Measurements from ENCODE around the gene H3-3A. TPM values are rescaled to one million over a fixed set of nuclear protein-coding genes. Genes with fewer than 3 reads are reported as not detected.

Gene H3-3A
- polyA plus RNA-seq, 3 donors, result 961 to 1,826 (median 1,812) TPM

- WGBS (ENCODE audit: insufficient coverage), result 0% methylated on average over 1 of the region's 6 CpGs
- Mint-ChIP-seq H3K4me3 (peak overlapping the region in 1 of 2 donors; percentile 11), H3K27ac (peak overlapping the region; percentile 95 to 98 (median 97)), H3K9me3 (peaks cover 0 to 7% (median 0%) of the 10 kb centered on the region in 7 donors), H3K27me3 (ENCODE audit: low read depth in 3 of 3) (peaks cover 0 to 4% (median 3%) of the 10 kb centered on the region in 3 donors), H3K4me1 (peaks cover 64% of the 10 kb centered on the region), H3K36me3 (peaks cover 1 to 4% of the 10 kb centered on the region in 2 donors)
- H3K9me3 ChIP-seq (replicated peaks in 1 of 2; ENCODE audit: control insufficient read depth in 1 of 2, insufficient read depth in 1 of 2, low read length in 2 of 2), result no peaks in the 10 kb centered on the region
- H3K36me3 ChIP-seq (replicated peaks in 1 of 2; ENCODE audit: control insufficient read depth in 1 of 2, insufficient read depth in 2 of 2, low read length in 2 of 2), result no peaks in the 10 kb centered on the region
- H3K4me2 ChIP-seq (replicated peaks; ENCODE audit: extremely low read depth, low read length, poor library complexity, severe bottlenecking), result peak overlapping the region; percentile 66
- peaks cover 66 to 73% of the 10 kb centered on the region in 2 donors for H3K4me1 ChIP-seq (ENCODE audit: control insufficient read depth in 1 of 2, insufficient read depth in 2 of 2, low read length in 2 of 2)
- no peak overlapping the region for H2AFZ ChIP-seq (ENCODE audit: insufficient read depth, low read depth, low read length, poor library complexity, severe bottlenecking)
- intact Hi-C loops (cut with micrococcal nuclease), result no loop called here
- TF ChIP-seq, protein P1, sequence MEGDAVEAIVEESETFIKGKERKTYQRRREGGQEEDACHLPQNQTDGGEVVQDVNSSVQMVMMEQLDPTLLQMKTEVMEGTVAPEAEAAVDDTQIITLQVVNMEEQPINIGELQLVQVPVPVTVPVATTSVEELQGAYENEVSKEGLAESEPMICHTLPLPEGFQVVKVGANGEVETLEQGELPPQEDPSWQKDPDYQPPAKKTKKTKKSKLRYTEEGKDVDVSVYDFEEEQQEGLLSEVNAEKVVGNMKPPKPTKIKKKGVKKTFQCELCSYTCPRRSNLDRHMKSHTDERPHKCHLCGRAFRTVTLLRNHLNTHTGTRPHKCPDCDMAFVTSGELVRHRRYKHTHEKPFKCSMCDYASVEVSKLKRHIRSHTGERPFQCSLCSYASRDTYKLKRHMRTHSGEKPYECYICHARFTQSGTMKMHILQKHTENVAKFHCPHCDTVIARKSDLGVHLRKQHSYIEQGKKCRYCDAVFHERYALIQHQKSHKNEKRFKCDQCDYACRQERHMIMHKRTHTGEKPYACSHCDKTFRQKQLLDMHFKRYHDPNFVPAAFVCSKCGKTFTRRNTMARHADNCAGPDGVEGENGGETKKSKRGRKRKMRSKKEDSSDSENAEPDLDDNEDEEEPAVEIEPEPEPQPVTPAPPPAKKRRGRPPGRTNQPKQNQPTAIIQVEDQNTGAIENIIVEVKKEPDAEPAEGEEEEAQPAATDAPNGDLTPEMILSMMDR (IDR thresholded peaks at IDR 0.05), result no peak
- peak overlapping the region in 1 of 3 experiments; percentile 73 for H3K4me3 ChIP-seq (replicated peaks in 1 of 3; ENCODE audit: low read depth in 2 of 3, low read length in 3 of 3)
- H3K27me3 ChIP-seq (ENCODE audit: control insufficient read depth in 2 of 2, insufficient read depth in 2 of 2, low read length in 2 of 2), result no peaks in the 10 kb centered on the region
- no peaks in the 10 kb centered on the region for H3K79me2 ChIP-seq (ENCODE audit: insufficient read depth, low read length)
- H4K20me1 ChIP-seq (ENCODE audit: insufficient read depth, low read length), result no peaks in the 10 kb centered on the region
- DNase-seq, result peak; percentile 99 to 100 (median 99)
- H3K9ac ChIP-seq (ENCODE audit: insufficient read depth, low read length, poor library complexity, severe bottlenecking), result peak overlapping the region; percentile 58
- peak overlapping the region; percentile 90 to 96 for H3K27ac ChIP-seq (ENCODE audit: low read depth in 1 of 2, low read length in 2 of 2)
Measured at GRCh38 chr1:226034482-226034881, 28.0 kb upstream of the H3-3A start.

DNA sequence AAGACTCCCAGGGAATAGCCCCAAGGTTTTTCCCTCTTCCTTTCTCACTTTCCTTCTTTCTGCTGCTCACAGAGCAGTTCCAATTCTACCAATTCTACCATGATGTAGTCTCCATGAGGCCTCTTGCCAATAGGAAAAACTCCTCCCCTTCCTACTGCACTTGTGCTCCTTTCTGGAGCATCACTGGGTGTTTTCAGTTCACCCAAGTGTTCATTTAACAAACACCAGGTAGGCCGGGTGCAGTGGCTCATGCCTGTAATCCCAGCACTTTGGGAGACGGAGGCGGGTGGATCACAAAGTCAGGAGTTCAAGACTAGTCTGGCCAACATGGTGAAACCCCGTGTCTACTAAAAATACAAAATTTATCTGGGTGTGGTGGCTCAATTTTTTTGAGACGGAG is 26.6 kb upstream of the H3-3A start:
- Histone ChIP-seq H3K4me1 (ENCODE audit: control insufficient read depth in 1 of 2, insufficient read depth in 2 of 2, low read length in 2 of 2) (peaks cover 57 to 65% of the 10 kb centered on the region in 2 donors), H4K20me1 (ENCODE audit: insufficient read depth, low read length) (no peaks in the 10 kb centered on the region), H2AFZ (ENCODE audit: insufficient read depth, low read depth, low read length, poor library complexity, severe bottlenecking) (peak overlapping the region; percentile 27), H3K27me3 (ENCODE audit: control insufficient read depth in 2 of 2, insufficient read depth in 2 of 2, low read length in 2 of 2) (no peaks in the 10 kb centered on the region), H3K79me2 (ENCODE audit: insufficient read depth, low read length) (no peaks in the 10 kb centered on the region), H3K4me3 (replicated peaks in 1 of 3; ENCODE audit: low read depth in 2 of 3, low read length in 3 of 3) (peak overlapping the region in 1 of 3 experiments; percentile 49), H3K9me3 (replicated peaks in 1 of 2; ENCODE audit: control insufficient read depth in 1 of 2, insufficient read depth in 1 of 2, low read length in 2 of 2) (no peaks in the 10 kb centered on the region), H3K36me3 (replicated peaks in 1 of 2; ENCODE audit: control insufficient read depth in 1 of 2, insufficient read depth in 2 of 2, low read length in 2 of 2) (no peaks in the 10 kb centered on the region), H3K9ac (ENCODE audit: insufficient read depth, low read length, poor library complexity, severe bottlenecking) (no peak overlapping the region), H3K4me2 (replicated peaks; ENCODE audit: extremely low read depth, low read length, poor library complexity, severe bottlenecking) (peak overlapping the region; percentile 43), H3K27ac (ENCODE audit: low read depth in 1 of 2, low read length in 2 of 2) (peak overlapping the region; percentile 90 to 96)
- peaks cover 0 to 4% (median 4%) of the 10 kb centered on the region in 3 donors for H3K27me3 Mint-ChIP-seq (ENCODE audit: low read depth in 3 of 3)
- intact Hi-C loops (cut with micrococcal nuclease), result no loop called here
- 100% methylated on average over 1 of the region's 5 CpGs for WGBS (ENCODE audit: insufficient coverage)
- peak overlapping the region; percentile 90 to 98 (median 95) for H3K27ac Mint-ChIP-seq
- DNase-seq, result no peak
- TF ChIP-seq, protein P1 (IDR thresholded peaks at IDR 0.05), result no peak
- H3K4me1 Mint-ChIP-seq, result peaks cover 54% of the 10 kb centered on the region
- no peak overlapping the region for H3K4me3 Mint-ChIP-seq
- H3K9me3 Mint-ChIP-seq, result peaks cover 0 to 7% (median 0%) of the 10 kb centered on the region in 7 donors
- peaks cover 1 to 2% of the 10 kb centered on the region in 2 donors for H3K36me3 Mint-ChIP-seq

Data from CD14-positive monocyte (primary cell).